Adrenal gland (tissue), 12 donors: ENCODE results near the gene SLC39A7. TPM values are rescaled to one million over a fixed set of nuclear protein-coding genes. Genes with fewer than 3 reads are reported as not detected.

Experiments
- DNase-seq, 7 donors: peaks; one replicate each; pipeline ENCODE4 v3.0.0-alpha.2; 2019 to 2020
- H3K27ac ChIP-seq, 5 donors: fragments of 200-600 bp; sonication (generic) in 4 of 5; 1 replicate in 3 of 5; 2 replicates in 2 of 5; pipeline versions ENCODE4 v1.5.1 to v1.8.0; 2016 to 2020; ENCODE audit warnings: mild to moderate bottlenecking in 1 of 5
- H3K27me3 ChIP-seq: fragments of 200-600 bp; 2 replicates; pipeline ENCODE4 v1.8.0; 2021
- H3K36me3 ChIP-seq, 2 donors: fragments of 200-600 bp; replicated peaks in 1 of 2; 1 replicate in 1 of 2; 2 replicates in 1 of 2; pipeline versions ENCODE4 v1.5.1 to v1.8.0; 2018 to 2022
- H3K4me1 ChIP-seq, 2 donors: fragments of 200-600 bp; replicated peaks in 1 of 2; 1 replicate in 1 of 2; 2 replicates in 1 of 2; pipeline versions ENCODE4 v1.5.1 to v1.8.0; 2018 to 2021
- H3K4me3 ChIP-seq, 4 donors: fragments of 200-600 bp; sonication (generic) in 3 of 4; one replicate each; pipeline ENCODE4 v1.5.1; 2016 to 2018
- H3K9me3 ChIP-seq, 3 donors: fragments of 200-600 bp; sonication (generic) in 1 of 3; replicated peaks in 1 of 3; 1 replicate in 2 of 3; 2 replicates in 1 of 3; pipeline versions ENCODE4 v1.5.1 to v1.8.0; 2016 to 2021
- POLR2A ChIP-seq, 2 donors: fragments of 450-650 bp; IDR thresholded peaks; one replicate each; pipeline ENCODE4 v1.6.1; 2017; ENCODE audit warnings: antibody characterized with exemption in 2 of 2, mild to moderate bottlenecking in 2 of 2, moderate library complexity in 1 of 2
- WGBS, 4 donors: extraction: QIAGEN DNeasy Blood & Tissue Kit in 2 of 4; methylation state at CpG; one replicate each; pipeline versions ENCODE4 v1.1.5 to v1.1.7; 2013 to 2017; 5-methylcytosine and 5-hydroxymethylcytosine counted together
- intact Hi-C, 2 donors: fragments of 100-400 bp; cut with DNase I; formaldehyde crosslinking; loops; one replicate each; pipeline versions ENCODE4 v1.14.1 to v1.15.0; 2022 to 2023
- polyA plus RNA-seq, 3 donors: library from polyadenylated mRNA; stranded (reverse); fragments of 200-250 nt in 2 of 3; fragments of 350-450 nt in 1 of 3; fragmentation: Illumina TruSeq in 1 of 3; extraction: RNeasy Lipid Tissue Mini Kit (QIAGEN cat#74804) in 1 of 3; gene quantifications; one replicate each; pipeline ENCODE4 v1.2.3, GENCODE V29; 2013 to 2014
- total RNA-seq, 9 donors: library from RNA; depleted of rRNA in 4 of 9; stranded (reverse); fragments of >200 nt in 4 of 9; fragments of 120-200 nt in 1 of 9; fragmentation: NEBNext Ultra II Directional in 1 of 9; extraction: Animal tissue kit (Norgen Biotek cat#: 25700) in 1 of 9; gene quantifications; one replicate each; pipeline versions ENCODE4 v1.1.0 to v1.2.4, GENCODE V29; 2013 to 2023
- TF ChIP-seq, protein P1 (sequence below), 6 experiments: fragments of 450-650 bp in 4 of 6; fragments of 200-600 bp in 2 of 6; sonication (generic) in 1 of 6; IDR thresholded peaks; 1 replicate in 5 of 6; 2 replicates in 1 of 6; pipeline versions ENCODE4 v1.5.1 to v1.8.0; 2016 to 2021; ENCODE audit warnings: antibody characterized with exemption in 6 of 6, mild to moderate bottlenecking in 2 of 6, moderate library complexity in 1 of 6
- donor health status: healthy with polysubstance abuse.
- donor health status: Bipolar disorder and iron deficiency.
- donor health status: DM: yes; HTN: yes; CAD: no.
- donor health status: DM: no; HTN: no; CAD: no.
- donor health status: DM: no; HTN: no; CAD: no.
- donor health status: DM: yes; HTN: yes; CAD: no.

The SLC39A7 gene
- total and polyA plus RNA-seq, 12 donors: 44.4 to 239 (median 111) TPM

DNA sequence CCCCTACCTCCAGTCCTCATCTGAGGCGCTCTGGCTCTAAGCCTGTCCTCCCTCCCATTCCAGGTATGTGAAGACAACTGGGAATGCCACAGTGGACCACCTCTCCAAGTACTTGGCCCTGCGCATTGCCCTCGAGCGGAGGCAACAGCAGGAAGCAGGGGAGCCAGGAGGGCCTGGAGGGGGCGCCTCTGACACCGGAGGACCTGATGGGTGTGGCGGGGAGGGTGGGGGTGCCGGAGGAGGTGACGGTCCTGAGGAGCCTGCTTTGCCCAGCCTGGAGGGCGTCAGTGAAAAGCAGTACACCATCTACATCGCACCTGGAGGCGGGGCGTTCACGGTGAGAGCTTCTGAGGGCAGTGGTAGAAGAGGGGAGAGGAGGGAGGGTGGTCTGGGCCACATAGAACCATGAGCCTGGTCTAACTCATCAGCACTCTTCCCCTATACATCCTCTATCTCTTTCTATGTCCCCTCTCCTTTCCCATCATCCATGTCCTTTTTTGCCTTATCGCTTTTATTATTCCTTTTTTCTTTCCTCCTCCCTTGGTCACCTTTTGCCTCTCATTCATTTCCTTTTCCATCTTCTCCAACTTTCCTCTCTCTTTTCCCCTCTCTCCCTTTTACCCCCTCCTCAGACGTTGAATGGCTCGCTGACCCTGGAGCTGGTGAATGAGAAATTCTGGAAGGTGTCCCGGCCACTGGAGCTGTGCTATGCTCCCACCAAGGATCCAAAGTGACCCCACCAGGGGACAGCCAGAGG lies 11.2 kb downstream of the SLC39A7 start:
- TF ChIP-seq, protein P1, sequence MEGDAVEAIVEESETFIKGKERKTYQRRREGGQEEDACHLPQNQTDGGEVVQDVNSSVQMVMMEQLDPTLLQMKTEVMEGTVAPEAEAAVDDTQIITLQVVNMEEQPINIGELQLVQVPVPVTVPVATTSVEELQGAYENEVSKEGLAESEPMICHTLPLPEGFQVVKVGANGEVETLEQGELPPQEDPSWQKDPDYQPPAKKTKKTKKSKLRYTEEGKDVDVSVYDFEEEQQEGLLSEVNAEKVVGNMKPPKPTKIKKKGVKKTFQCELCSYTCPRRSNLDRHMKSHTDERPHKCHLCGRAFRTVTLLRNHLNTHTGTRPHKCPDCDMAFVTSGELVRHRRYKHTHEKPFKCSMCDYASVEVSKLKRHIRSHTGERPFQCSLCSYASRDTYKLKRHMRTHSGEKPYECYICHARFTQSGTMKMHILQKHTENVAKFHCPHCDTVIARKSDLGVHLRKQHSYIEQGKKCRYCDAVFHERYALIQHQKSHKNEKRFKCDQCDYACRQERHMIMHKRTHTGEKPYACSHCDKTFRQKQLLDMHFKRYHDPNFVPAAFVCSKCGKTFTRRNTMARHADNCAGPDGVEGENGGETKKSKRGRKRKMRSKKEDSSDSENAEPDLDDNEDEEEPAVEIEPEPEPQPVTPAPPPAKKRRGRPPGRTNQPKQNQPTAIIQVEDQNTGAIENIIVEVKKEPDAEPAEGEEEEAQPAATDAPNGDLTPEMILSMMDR (IDR thresholded peaks at IDR 0.05): no peak
- no peak for TF ChIP-seq POLR2A (IDR thresholded peaks at IDR 0.05)
- WGBS, 4 donors: 88 to 91% (median 90%) methylated on average over 11 to 18 of the region's 18 CpGs
- intact Hi-C loops: loop anchor here in 1 of 2 donors (5.0 kb wide), 1 partner anchor 35 kb away; no protein-coding TSS in a partner anchor

GRCh38 chr6:33212857-33213165 lies 12.1 kb downstream of the SLC39A7 start:
- H3K4me1 ChIP-seq: peaks cover 3 to 16% of the 10 kb centered on the region in 2 donors
- no peaks in the 10 kb centered on the region for H3K9me3 ChIP-seq
- peak overlapping the region in 1 of 4 donors; percentile 44 for H3K4me3 ChIP-seq
- no peak for DNase-seq
- TF ChIP-seq, protein P1 (IDR thresholded peaks at IDR 0.05): no peak
- no peak for TF ChIP-seq POLR2A (IDR thresholded peaks at IDR 0.05)
- H3K27ac ChIP-seq: no peak overlapping the region
- peaks cover 0 to 15% of the 10 kb centered on the region in 2 donors for H3K36me3 ChIP-seq
- no peaks in the 10 kb centered on the region for H3K27me3 ChIP-seq
- WGBS, 4 donors: 2 to 9% (median 5%) methylated on average over 6 of the region's 6 CpGs
- intact Hi-C loops: loop anchor here in 1 of 2 donors (5.0 kb wide), 1 partner anchor 34 kb away; no protein-coding TSS in a partner anchor

More for the DNA sequence above, 11.2 kb downstream of the SLC39A7 start:
- peaks cover 0 to 15% of the 10 kb centered on the region in 2 donors for H3K36me3 ChIP-seq
- no peak overlapping the region for H3K4me3 ChIP-seq
- DNase-seq: peak in 1 of 7 donors; percentile 23
- no peaks in the 10 kb centered on the region for H3K9me3 ChIP-seq
- peaks cover 12 to 20% of the 10 kb centered on the region in 2 donors for H3K4me1 ChIP-seq
- no peaks in the 10 kb centered on the region for H3K27me3 ChIP-seq
- no peak overlapping the region for H3K27ac ChIP-seq

DNA sequence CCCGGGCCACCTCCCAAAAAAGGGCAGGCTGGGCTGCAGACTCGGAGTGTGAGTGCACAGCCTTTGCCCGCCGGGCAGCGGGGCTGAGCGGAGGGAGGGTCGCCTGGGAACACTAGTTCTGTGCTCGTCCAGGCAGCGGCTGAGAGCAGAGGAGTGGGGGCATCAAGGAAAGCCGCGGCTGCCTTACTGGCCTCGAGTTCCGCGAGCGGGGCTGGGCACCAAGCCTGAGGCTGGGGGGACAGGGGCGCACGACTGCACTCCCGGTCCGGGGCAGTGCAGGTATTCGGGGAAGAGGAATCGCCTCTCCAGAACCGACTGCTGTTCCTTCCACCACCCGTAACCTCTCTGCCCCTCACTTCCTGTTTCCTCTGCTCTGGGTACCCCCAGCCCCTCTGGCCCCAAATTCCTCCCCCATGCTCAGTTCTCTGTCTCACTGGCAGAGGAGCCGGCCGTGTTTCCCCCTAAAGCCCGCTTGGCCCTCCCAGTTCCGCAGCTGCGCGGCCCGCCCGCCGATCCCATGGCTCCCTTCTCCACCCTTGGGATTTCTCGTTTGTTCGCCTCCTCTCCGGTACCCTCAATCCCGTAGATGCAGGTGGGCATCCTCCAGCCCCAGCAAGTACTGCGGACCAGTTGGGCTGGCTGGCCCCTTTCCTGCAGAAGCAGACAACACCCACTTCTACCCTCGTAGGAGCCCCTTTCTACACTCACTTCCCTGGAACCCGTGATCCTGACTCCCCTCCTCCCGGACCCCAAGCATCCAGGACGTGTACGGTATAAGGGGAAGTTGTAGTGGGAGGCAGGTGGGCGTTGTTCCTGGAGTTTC lies 12.7 kb downstream of the SLC39A7 start:
- H3K27me3 ChIP-seq: no peaks in the 10 kb centered on the region
- TF ChIP-seq POLR2A (IDR thresholded peaks at IDR 0.05): no peak
- TF ChIP-seq, protein P1 (IDR thresholded peaks at IDR 0.05): no peak
- WGBS, 4 donors: 1 to 2% (median 1%) methylated on average over 24 to 43 of the region's 43 CpGs
- intact Hi-C loops: loop anchor here in 1 of 2 donors (5.0 kb wide), 1 partner anchor 34 kb away; no protein-coding TSS in a partner anchor
- H3K9me3 ChIP-seq: no peaks in the 10 kb centered on the region
- H3K4me1 ChIP-seq: peaks cover 3 to 16% of the 10 kb centered on the region in 2 donors
- DNase-seq: peak in 3 of 7 donors; percentile 20 to 34 (median 23)
- peak overlapping the region in 2 of 4 donors; percentile 11 to 44 for H3K4me3 ChIP-seq
- peaks cover 0 to 15% of the 10 kb centered on the region in 2 donors for H3K36me3 ChIP-seq
- no peak overlapping the region for H3K27ac ChIP-seq

DNA sequence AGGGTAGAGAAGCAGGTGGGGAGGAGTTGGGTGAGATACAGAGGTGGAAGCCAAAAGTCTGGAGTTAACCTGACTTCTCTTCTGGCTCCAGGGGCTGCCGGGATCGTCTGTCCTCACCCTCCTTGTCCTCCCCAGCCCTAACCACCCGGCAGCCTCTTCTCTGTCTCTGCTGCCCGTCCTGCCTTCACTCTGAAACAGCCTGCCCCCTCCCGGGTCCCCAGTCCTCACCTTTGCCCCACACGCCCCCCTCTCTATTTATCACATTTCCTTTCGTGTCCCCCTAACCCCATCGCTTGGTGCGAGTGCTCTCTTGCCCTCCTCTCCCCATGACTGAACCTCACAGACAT lies 13.3 kb downstream of the SLC39A7 start:
- Histone ChIP-seq H3K9me3 (no peaks in the 10 kb centered on the region), H3K27me3 (no peaks in the 10 kb centered on the region), H3K4me3 (peak overlapping the region in 1 of 4 donors; percentile 44), H3K36me3 (peaks cover 0 to 15% of the 10 kb centered on the region in 2 donors), H3K4me1 (peaks cover 3 to 13% of the 10 kb centered on the region in 2 donors), H3K27ac (no peak overlapping the region)
- no peak for TF ChIP-seq POLR2A (IDR thresholded peaks at IDR 0.05)
- TF ChIP-seq, protein P1 (IDR thresholded peaks at IDR 0.05): no peak
- intact Hi-C loops: loop anchor here in 1 of 2 donors (5.0 kb wide), 1 partner anchor 33 kb away; no protein-coding TSS in a partner anchor
- 12 to 25% (median 18%) methylated on average over 9 of the region's 9 CpGs for WGBS, 4 donors
- DNase-seq: no peak
